Vagina (tissue), 2 donors: ENCODE data around the gene TIMM10.

ENCODE experiments used
- POLR2A ChIP-seq, 2 donors: fragments of 450-650 bp; IDR thresholded peaks; one replicate each; pipeline ENCODE4 v1.6.1; 2017; ENCODE audit warnings: antibody characterized with exemption in 2 of 2, mild to moderate bottlenecking in 2 of 2, moderate library complexity in 2 of 2
- POLR2AphosphoS5 ChIP-seq, 2 donors: sonication (generic); formaldehyde crosslinking; IDR thresholded peaks; one replicate each; pipeline ENCODE4 v1.9.0; 2017; ENCODE audit warnings: antibody characterized with exemption in 2 of 2, mild to moderate bottlenecking in 2 of 2, low read depth in 1 of 2; ENCODE audit not compliant: insufficient read depth in 1 of 2

- no peak for TF ChIP-seq POLR2AphosphoS5 (IDR thresholded peaks at IDR 0.05; ENCODE audit: insufficient read depth in 1 of 2, low read depth in 1 of 2)
- TF ChIP-seq POLR2A (IDR thresholded peaks at IDR 0.05) = no peak
Observed at GRCh38 chr11:57542582-57542981, 12.0 kb upstream of the TIMM10 start.
